Measurements from ENCODE around the gene CGB1. TPM values are rescaled to one million over a fixed set of nuclear protein-coding genes. Genes with fewer than 3 reads are reported as not detected.
"Not testable (repeated sequence)": the region's sequence is repeated elsewhere in the genome, so short reads cannot be mapped to it uniquely, and the experiment has no call there.

The CGB1 gene
- total RNA-seq (2021) = not detected in 2 replicates
- long read RNA-seq = 0 reads

- not testable (repeated sequence) for H2BK5ac ChIP-seq (ENCODE audit: insufficient read length, low read length); H3K4me1 ChIP-seq (ENCODE audit: insufficient read depth, low read length); H2BK12ac ChIP-seq (ENCODE audit: insufficient read length, low read depth, low read length); H3T11ph ChIP-seq (ENCODE audit: low read length); H4K5ac ChIP-seq (ENCODE audit: insufficient read length, low read depth, low read length); H2BK120ac ChIP-seq (ENCODE audit: low read depth, low read length, poor library complexity, severe bottlenecking); H3K27me3 ChIP-seq (ENCODE audit: insufficient read depth, low read length); H3K27ac ChIP-seq (ENCODE audit: insufficient read length, low read depth, low read length); H2BK15ac ChIP-seq (ENCODE audit: low read depth, low read length); H3K79me2 ChIP-seq (ENCODE audit: insufficient read depth, low read length); H3K56ac ChIP-seq (ENCODE audit: insufficient read length, low read depth, low read length); H3K9me3 ChIP-seq (ENCODE audit: control insufficient read depth, low read depth, low read length); H3K4me2 ChIP-seq (ENCODE audit: insufficient read depth, insufficient read length, low read length); H3K18ac ChIP-seq (ENCODE audit: insufficient read length, low read depth, low read length); H3K9ac ChIP-seq (ENCODE audit: extremely low read depth, insufficient read length, low read length); H4K8ac ChIP-seq (replicated peaks; ENCODE audit: insufficient read length, low read depth, low read length); H3K4me3 Mint-ChIP-seq; H4K91ac ChIP-seq (ENCODE audit: insufficient read length, low read depth, low read length); H3K23me2 ChIP-seq (ENCODE audit: insufficient read length, low read depth, low read length, poor library complexity, severe bottlenecking); H2BK20ac ChIP-seq (ENCODE audit: low read depth, low read length, poor library complexity, severe bottlenecking); H3K4me1 Mint-ChIP-seq; H4K20me1 ChIP-seq (ENCODE audit: control insufficient read depth, insufficient read depth, insufficient read length); H3K14ac ChIP-seq (ENCODE audit: insufficient read depth, low read length); H3K9me3 Mint-ChIP-seq; H3K79me1 ChIP-seq (ENCODE audit: insufficient read depth, low read depth, low read length, poor library complexity, severe bottlenecking); H3K4ac ChIP-seq (ENCODE audit: low read depth, low read length); H3K36me3 Mint-ChIP-seq (ENCODE audit: insufficient read depth in 1 of 3, low read depth in 3 of 3); H3K23ac ChIP-seq (ENCODE audit: insufficient read length, low read depth, low read length); H2AFZ ChIP-seq (ENCODE audit: low read length); H3K27ac Mint-ChIP-seq; H2AK5ac ChIP-seq (ENCODE audit: insufficient read length, low read length)
- peak; percentile 88 for TF ChIP-seq CTCF (conservative IDR thresholded peaks at IDR 0.05)
- peaks cover 21% of the 10 kb centered on the region for H3K27me3 Mint-ChIP-seq (ENCODE audit: low read depth)
- peak; percentile 77 for DNase-seq
- WGBS (ENCODE audit: extremely low coverage, insufficient read length, low lambda C conversion rate) = no CpG with 5 or more reads among the region's 18 CpGs
Measured at GRCh38 chr19:49036815-49037214, at the start of gene CGB1. CGB1 (minus strand) TSS chr19:49036895; CDS start chr19:49036711, 184 bp downstream.

Measured in H9 (cell line).